ENCODE measurements around the gene PI4K2A.

- TF ChIP-seq, protein P1, sequence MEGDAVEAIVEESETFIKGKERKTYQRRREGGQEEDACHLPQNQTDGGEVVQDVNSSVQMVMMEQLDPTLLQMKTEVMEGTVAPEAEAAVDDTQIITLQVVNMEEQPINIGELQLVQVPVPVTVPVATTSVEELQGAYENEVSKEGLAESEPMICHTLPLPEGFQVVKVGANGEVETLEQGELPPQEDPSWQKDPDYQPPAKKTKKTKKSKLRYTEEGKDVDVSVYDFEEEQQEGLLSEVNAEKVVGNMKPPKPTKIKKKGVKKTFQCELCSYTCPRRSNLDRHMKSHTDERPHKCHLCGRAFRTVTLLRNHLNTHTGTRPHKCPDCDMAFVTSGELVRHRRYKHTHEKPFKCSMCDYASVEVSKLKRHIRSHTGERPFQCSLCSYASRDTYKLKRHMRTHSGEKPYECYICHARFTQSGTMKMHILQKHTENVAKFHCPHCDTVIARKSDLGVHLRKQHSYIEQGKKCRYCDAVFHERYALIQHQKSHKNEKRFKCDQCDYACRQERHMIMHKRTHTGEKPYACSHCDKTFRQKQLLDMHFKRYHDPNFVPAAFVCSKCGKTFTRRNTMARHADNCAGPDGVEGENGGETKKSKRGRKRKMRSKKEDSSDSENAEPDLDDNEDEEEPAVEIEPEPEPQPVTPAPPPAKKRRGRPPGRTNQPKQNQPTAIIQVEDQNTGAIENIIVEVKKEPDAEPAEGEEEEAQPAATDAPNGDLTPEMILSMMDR (IDR thresholded peaks at IDR 0.05) = no peak
- no peak for TF ChIP-seq POLR2A (IDR thresholded peaks at IDR 0.05)
Measured at GRCh38 chr10:97596101-97597082, 44.1 kb upstream of the PI4K2A start.
